Renal cortical epithelial cell (primary cell): ENCODE results near the gene ALS2CL. TPM values are rescaled to one million over a fixed set of nuclear protein-coding genes. Genes with fewer than 3 reads are reported as not detected.
"Not testable (repeated sequence)": the region's sequence is repeated elsewhere in the genome, so short reads cannot be mapped to it uniquely, and the experiment has no call there.

Experiments
- DNase-seq: peaks from one replicate; pipeline ENCODE4 v3.0.0-alpha.2; 2011; ENCODE audit warnings: low read depth
- total RNA-seq: library from RNA; depleted of rRNA; stranded (reverse); fragments of >200 nt; gene quantifications from 2 replicates; pipeline ENCODE4 v1.2.3, GENCODE V29; 2014

Gene ALS2CL, protein sequence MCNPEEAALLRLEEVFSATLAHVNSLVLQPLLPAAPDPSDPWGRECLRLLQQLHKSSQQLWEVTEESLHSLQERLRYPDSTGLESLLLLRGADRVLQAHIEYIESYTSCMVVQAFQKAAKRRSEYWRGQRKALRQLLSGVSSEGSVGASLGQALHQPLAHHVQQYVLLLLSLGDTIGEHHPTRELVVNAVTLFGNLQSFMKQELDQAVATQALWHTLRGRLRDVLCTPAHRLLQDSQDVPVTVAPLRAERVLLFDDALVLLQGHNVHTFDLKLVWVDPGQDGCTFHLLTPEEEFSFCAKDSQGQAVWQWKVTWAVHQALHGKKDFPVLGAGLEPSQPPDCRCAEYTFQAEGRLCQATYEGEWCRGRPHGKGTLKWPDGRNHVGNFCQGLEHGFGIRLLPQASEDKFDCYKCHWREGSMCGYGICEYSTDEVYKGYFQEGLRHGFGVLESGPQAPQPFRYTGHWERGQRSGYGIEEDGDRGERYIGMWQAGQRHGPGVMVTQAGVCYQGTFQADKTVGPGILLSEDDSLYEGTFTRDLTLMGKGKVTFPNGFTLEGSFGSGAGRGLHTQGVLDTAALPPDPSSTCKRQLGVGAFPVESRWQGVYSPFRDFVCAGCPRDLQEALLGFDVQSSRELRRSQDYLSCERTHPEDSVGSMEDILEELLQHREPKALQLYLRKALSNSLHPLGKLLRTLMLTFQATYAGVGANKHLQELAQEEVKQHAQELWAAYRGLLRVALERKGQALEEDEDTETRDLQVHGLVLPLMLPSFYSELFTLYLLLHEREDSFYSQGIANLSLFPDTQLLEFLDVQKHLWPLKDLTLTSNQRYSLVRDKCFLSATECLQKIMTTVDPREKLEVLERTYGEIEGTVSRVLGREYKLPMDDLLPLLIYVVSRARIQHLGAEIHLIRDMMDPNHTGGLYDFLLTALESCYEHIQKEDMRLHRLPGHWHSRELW
- total RNA-seq = 19.0 and 24.8 TPM in 2 replicates

- DNase-seq = peak; percentile 38
Observed at GRCh38 chr3:46693038-46693891, at the start of gene ALS2CL. Gene ALS2CL, minus strand, starts transcription at chr3:46693679. Its CDS starts 4,239 bp downstream, at chr3:46689440.

GRCh38 chr3:46742992-46743585 is 49.6 kb upstream of the ALS2CL start:
- no peak for DNase-seq

GRCh38 chr3:46739565-46739964 is 46.1 kb upstream of the ALS2CL start:
- not testable (repeated sequence) for DNase-seq

- no peak for DNase-seq
Observed at GRCh38 chr3:46737329-46737731, 43.9 kb upstream of the ALS2CL start.

GRCh38 chr3:46736006-46736872 is 42.8 kb upstream of the ALS2CL start:
- no peak for DNase-seq

- DNase-seq = no peak
Observed at GRCh38 chr3:46734773-46735172, 41.3 kb upstream of the ALS2CL start.

DNA sequence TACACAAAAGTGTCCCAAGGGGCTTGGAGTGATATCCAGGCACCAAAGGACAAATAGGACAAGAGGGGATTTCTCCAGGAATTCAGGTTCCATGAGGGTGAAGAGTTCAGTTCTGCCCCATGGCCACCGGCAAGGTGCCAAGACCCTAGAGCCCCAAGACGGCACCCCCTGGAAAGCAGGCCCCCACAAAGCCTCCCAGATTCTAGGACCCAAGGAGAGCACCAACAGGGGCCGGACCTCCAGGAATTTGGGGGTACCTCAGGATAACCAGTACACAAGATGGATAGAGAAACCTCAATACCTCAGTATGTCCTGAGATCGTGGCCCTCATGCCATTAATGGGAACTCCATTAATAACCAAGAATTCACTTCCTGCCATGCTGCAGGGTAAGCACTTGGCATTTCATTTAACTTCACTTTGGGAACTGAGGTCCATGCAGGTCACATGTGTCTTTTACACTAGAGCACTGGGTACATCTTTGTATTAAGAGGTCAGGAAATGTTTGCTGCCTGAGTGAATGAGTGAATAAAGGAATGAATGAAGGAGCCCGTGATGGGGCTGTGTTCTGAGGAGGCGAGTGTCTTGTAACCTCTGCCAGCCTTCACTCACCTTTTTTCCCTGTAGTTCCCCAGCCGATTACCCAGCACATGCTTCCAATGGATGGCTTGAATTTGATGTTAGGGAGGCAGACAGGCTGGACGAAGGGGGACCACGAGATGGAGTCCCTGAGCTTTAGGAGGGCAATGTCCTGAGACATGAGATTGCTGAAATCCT is 39.7 kb upstream of the ALS2CL start:
- no peak for DNase-seq

DNA sequence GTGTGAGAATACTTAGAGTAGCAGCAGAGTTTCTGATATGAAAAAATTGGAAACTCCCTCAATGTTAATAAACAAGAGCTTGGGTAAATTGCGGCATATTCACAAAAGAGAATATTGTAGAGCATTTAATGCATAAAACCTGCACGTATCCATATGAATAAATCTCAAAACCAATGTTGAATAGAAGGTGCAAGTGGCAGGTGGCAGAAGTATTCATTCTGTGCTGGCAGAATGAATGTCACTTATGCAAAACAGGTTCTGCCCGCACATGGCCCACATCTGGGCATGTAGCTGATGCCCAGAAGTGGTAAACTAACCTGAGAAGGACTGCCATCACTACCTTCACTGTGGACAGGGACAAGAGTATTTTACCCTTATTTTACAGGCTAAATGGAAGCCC is 38.3 kb upstream of the ALS2CL start:
- no peak for DNase-seq

DNA sequence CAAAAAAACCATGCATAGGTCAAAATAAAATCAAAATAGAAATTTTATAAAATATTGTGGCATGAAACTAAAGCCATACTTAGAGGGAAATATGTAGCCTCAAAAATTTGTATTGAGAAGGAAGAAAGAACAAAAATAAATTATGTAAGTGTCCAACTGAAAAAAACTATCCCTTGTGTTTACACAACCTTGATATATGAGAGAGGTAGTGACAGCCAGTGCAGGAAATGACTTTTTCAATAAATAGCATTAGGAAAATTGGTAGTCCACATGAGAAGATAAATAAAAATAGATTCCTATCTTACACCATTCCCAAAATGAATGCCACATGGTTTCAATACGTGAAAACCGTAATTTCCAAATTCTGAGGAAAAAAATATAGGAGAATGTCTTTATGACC is 37.3 kb upstream of the ALS2CL start:
- no peak for DNase-seq

DNA sequence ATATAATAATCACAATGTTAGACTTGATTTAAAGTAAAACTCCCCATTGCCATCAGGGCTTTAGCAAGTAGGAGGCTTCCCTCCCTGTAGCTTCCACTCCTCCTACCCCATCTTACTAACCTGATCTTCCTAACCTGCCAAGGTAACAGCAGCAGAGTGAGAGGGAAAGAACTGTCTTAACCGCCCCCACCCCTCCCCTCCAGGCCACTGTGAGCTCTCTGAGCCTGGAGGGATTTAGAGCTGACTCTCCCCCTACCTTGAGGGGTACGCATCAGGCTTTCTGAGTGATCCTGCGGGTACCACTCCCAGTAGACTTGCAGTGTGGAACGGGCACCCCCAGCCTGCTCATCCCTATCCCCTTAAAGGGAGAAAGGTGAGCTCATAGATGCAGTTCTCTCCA is 35.6 kb upstream of the ALS2CL start:
- DNase-seq = no peak

DNA sequence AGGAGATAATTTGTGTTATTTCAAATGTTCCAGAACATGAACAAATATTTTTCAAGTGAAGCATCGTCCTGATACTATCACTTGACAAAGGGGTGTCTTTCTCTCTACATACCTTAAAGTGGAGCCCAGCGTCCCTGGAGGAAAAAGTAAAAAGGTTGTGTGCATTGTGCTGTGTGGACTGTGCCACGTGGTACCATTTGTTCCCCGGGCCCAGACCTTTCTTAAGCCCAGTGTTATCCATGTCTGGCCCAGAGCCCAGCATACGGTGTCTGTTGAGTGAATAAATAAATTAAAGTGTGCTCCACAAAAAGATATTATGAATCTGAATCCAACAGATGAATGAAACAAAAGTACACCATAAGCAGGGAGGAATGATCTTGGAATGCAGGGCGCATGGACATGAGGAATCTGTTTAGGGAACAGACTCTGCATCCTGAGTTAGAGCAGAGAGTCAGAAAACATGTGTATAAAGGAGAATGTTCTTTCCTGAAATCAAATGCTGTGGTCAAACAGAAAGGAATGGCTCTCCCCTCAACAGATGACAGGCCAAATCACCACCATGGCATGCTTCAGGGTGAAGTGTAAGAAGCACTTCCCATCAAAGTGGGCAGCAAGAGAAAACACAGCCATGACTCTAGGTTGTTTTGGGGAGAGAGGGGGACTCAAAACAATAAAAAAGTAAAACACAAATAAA is 32.3 kb upstream of the ALS2CL start:
- DNase-seq = no peak

GRCh38 chr3:46724424-46724823 is 30.9 kb upstream of the ALS2CL start:
- no peak for DNase-seq

DNA sequence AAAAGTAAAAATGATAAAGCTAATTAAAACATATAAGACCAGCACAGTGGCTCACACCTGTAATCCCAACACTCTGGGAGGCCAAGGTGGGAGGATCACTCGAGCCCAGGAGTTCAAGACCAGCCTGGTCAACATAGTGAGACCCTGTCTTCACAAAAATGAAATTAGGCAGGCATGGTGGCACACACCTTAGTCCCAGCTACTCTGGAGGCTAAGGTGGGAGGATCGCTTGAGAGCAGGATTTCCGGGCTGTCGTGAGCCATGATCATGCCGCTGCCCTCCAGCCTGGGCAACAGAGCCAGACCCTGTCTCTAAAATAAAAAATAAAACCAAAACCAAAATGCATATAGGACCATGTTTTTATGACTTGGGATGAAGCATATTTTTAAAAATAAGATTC is 29.0 kb upstream of the ALS2CL start:
- no peak for DNase-seq

DNA sequence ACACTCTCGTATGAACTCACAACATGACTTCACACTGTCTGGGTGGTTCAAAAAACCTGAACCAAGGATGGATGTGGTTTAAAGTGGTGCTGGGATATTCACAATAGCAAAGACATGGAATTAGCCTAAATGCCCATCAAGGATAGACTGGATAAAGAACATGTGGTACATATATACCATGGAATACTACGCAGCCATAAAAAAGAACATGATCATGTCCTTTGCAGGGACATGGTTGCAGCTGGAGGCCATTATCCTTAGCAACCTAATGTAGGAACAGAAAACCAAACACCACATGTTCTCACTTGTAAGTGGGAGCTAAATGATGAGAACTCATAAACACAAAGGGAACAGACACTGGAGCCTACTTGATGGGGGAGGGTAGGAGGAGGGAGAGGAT is 27.5 kb upstream of the ALS2CL start:
- no peak for DNase-seq

- no peak for DNase-seq
Observed at GRCh38 chr3:46719735-46720271, 26.3 kb upstream of the ALS2CL start.

DNA sequence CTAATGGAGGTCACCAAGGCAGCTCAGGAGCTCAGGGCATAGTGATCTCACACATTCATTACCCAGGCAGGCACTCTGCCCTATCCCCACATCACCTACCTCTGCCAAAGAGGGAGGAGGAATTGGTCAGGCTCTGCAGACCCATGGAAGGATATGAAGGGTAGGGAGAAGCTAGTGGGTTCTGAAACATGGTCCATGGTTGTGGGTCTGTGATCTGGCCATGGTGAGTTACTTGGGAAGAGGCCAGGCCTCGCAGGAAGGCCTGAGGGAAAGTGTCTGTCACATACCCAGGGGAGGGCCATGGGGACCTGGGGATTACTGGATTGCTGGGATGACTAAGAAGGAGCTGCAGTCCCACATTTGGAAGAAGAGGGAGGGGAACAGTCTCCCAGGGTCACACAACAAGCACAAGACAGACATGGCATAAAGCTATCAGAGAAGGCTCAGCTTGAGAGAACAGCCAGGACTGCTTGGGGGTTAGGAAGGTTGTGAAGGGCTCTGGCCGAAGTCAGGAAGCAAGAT is 25.6 kb upstream of the ALS2CL start:
- DNase-seq = no peak

- DNase-seq = no peak
Observed at GRCh38 chr3:46717447-46718231, 24.2 kb upstream of the ALS2CL start, which contains the start of gene PRSS50. Gene PRSS50, minus strand, starts transcription at chr3:46717869. Its CDS starts 45 bp downstream, at chr3:46717824.
